ENCODE measurements around the gene ALDH4A1.
A peak's percentile ranks its signal among the peaks of the same experiment; 100 is the strongest.

Gene ALDH4A1, protein sequence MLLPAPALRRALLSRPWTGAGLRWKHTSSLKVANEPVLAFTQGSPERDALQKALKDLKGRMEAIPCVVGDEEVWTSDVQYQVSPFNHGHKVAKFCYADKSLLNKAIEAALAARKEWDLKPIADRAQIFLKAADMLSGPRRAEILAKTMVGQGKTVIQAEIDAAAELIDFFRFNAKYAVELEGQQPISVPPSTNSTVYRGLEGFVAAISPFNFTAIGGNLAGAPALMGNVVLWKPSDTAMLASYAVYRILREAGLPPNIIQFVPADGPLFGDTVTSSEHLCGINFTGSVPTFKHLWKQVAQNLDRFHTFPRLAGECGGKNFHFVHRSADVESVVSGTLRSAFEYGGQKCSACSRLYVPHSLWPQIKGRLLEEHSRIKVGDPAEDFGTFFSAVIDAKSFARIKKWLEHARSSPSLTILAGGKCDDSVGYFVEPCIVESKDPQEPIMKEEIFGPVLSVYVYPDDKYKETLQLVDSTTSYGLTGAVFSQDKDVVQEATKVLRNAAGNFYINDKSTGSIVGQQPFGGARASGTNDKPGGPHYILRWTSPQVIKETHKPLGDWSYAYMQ

DNA sequence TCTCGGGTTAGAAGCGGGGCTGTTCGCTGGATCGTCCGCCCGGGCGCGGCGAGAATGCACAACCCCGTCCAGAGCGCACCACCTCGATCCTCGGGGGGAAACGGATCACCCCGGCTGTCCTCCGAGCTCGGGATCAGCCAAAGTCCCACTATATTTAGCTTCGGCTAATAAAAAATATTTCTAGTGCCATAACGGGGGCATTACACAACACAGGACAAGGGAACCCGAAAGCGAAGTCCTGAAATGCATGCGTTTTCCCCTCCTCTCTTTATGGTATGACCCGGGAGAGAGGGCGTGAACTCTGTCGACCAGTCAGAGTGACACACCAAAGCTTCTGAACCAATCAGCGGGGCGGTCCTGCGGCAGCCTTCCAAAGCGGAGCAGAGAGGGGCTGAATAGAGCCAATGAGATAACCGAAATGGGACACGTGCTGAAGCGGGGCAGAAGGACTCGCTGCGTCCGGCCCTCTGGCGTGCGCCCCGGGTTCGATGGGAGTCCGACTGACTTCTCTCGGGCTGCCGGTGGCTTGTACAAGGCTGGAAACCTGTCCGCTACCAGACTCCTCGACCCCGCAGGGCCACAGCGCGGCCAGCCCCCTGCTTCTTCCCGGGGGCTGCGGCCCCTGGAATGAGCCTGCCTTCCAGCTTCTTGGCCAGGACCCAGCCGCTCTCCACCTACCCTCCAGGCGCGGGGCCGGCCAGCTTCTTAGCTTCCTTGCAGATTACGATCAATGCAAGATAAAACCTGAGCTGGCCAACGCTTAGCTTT, at the start of gene ALDH4A1:
Gene ALDH4A1, minus strand, starts transcription at position 33 of the 768 bp plus-strand sequence. Its CDS starts 32 bp downstream, at position 1.
- DNase-seq (ENCODE audit: low spot score): peak; percentile 94

DNA sequence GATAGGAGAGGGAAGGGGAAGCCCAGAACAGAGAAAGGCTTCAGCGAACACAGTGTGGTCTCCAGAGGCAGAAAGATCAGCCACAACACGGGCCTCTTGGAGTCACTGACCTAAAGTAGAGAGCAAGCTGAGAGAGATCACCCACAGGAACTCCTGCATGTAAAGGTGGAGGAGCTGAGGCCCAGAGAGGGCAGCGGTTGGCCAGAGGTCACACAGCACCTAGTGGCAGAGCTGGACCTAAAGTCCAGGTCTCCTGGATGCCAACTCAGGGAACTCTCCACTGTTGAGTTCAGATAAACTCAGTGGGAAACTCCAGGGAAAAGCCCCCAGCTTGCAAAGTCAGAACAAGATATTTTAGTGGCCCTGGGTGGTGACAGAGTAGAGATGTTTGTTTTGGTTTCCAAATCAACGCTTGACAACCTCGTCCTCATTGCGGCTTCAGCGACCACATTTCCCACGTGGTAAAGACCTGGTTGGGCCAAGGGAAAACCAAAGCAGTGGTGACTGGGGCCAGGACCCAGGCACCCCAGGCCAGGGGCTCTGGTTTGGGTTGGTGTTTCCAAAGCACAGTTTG, 49.5 kb upstream of the ALDH4A1 start:
- no peak for DNase-seq (ENCODE audit: low spot score)

DNA sequence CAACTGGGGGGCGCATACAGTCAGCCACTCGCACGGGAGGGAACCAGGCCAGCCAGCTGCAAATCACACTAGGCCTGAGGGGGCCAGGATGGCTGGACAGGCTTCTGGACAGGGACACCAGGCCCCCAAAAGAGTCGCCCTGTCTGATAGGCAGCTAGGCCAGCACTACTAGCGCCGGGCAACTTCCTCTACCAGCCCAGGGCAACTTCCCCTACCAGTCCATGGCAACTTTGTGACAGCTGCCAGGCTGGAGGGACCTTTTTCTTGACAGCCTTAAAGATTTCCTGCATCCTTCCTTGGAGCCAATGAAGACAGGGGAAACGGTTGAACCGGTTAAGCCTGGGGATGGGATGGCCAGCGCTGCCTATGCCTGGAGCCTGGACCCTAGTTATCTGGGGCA, 49.1 kb upstream of the ALDH4A1 start:
- DNase-seq (ENCODE audit: low spot score): no peak

DNA sequence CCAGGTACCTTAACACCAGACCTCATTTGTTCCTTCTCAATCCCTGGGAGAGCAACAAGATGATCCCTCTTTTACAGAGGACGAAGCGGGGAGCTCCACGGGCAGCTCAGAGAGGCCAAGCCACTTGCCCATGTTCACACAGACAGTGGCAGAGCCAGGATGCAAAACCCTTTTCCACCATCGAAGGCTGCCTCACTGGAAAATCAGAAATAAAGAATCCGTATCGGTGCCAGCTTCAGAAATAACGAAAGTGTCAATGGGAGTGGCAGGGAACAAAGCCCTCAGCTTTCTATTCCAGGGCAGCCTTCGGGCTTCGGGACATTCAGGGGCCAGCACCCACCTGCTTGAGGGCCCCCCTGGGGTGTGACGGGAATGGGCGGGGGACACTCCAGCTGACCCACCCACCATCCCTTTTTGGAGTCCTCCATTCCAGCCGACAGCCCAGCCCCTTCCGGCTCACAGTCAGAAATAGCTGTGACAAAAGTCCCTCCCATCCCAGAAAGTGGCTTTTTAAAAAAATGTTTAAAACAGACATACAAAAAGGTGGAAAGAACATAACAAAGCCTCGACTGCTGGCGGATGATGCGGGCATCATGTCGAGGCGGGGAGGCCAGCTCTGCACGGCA, 48.2 kb upstream of the ALDH4A1 start:
- no peak for DNase-seq (ENCODE audit: low spot score)

DNA sequence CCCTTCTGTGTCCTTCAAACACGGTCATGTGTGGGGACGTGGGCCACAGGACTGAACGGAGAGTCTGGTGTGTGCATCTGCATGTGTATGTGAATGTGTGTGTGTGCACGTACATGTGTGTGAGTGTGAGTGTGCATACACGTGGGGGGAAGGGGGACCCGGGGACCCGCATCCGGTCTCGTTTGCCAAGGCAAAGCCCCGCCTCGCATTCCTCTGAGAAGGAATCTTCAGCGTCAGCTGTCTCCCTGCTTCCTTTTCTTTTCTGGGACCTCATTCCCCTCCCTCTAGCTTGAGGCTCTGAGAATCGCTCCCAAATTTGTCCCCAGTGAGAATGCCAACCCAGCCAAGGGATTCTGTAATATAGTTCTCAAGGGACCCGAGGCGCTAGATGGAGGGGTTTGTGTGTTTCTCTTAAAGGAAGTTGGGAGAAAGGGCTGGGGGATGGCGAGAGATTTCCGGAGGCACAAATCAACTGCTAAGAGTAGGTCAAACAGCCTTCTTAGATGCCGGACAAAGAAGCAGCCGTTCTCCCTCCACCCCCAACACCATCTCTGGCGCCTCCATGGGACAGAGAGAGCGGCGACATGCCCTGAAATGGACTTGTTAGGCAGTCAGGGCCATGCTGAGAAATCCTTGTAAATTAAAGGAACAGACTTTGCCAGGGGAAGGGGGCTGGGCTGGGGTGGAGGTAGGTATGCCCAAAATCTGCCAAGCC, 47.5 kb upstream of the ALDH4A1 start:
- DNase-seq (ENCODE audit: low spot score): no peak

DNA sequence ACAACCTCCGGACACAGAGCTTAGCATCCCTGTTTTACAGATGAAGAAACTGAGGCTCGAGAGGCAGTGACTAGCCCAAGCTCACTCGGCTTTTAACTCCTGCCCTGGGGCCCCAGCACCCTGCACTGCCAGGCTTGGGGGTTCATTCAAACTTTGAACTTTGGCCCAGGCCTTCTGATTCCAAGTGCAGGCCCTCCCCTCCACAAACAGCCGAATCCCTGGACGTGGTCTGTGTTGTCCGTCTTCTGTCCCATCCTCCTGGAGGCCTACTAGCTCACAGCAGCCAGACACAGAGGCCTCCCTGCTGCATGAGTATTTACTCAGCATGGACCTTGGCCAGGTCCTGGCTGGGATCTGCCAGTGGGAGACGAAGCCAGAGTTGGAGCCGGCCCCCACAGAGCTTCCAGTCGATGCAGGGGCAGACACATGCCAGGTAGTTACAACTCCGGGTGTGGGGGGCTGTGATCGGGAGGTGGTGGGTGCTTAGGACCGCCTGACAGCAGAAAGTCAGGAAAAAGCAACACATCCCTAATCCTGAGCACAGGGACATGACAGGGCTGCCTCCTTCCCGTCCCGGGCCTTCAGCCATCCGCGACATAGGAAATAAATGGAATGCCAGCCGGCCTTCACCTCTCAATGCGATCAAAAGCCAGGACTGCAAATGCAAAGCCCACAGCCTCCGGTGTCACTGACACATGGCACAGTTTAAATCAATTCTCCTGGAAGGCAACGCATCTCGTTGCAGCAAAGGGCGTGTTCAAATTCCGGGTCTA, 46.7 kb upstream of the ALDH4A1 start:
- DNase-seq (ENCODE audit: low spot score): no peak

DNA sequence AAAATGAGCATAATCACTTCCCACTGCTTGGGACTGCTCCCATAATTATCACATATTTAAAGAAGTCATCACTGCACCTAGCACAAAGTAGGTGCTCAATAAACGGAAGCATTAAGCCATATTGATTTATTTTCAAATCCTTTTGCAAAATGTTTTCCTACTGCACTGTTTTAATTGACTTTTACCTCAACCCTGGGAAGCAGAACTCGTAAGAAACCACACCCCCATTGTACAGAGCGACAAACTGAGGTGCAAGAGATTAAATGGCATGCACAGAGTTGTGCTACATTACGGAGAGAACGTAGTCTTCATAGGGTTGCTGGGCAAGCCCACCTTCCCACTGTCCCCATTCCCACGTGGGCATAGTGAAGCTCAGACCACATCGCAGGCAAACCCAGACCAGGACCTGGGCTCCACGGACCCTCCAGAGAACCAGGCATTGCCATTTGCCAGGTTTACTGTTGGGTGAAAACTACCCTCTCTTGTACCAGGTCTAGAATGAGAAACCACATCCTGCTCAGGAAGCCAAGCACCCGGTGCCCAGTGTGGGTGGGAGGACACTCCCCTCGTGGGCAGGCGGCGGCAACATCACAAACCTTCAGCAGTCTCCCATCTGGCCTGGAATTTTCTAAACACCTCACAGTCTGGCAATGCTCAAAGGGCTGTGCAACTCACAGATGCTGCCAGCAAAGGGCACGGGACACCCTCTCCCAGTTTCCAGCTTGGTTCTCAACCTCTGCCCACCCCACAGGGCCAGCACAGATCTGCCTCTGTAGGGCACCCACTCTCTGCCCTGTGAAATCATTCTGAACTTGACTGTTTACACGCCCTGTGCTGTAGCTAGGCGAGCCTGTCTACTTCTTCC, 45.9 kb upstream of the ALDH4A1 start:
- no peak for DNase-seq (ENCODE audit: low spot score)

DNA sequence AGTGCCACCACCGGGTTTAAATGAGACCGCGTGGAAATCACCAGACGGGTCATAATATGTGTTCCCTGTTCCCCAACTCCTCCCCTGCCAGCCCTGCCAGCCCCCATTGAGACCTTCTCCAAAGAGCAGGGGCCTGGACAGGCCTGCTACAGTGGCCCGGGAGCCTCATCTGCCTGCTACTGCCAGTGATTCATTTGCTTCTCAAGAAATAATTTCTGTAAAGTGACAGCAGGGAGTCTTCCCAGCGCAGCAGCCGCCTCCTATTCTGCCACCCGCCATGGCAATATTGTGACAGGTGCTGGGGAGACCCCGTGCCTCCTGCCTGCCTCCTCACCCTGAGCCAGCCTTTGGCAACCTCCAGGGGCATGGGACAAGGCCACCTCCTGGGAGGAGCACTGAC, 45.2 kb upstream of the ALDH4A1 start:
- DNase-seq (ENCODE audit: low spot score): no peak

DNA sequence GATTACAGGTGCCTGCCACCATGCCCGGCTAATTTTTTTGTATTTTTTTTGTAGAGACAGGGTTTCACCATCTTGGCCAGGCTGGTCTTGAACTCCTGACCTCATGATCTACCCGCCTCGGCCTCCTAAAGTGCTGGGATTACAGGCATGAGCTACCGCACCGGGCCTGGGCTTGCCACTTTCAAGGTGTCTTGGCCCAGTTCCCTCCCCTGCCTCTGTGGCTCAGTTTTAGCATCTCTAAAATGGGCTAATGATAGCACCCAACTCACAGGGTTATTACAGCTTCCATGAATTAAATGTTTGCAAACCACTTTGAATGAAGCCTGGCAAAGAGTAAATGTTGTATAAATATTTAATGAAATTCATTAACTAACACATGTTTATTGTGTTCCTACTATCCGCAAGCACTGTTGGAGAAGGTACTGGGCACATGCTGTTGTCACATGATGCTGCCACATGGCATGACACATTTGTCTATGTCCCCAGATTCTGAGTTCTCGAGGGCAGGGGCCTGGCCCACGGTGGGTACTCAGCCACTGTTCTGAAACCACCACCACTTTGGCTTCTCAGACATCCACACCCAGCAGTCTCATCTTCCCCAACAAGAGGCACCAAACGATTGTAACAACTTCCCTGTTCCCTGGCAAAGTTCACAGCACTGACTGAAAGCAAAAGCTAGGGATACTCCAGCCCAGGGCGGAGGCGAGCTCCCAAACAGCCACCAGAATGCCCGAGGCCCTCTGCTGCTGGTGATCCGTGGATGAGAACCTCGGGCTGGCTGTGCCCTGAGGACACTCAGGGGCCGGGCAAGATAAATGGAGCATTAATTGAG, 44.4 kb upstream of the ALDH4A1 start:
- DNase-seq (ENCODE audit: low spot score): no peak

DNA sequence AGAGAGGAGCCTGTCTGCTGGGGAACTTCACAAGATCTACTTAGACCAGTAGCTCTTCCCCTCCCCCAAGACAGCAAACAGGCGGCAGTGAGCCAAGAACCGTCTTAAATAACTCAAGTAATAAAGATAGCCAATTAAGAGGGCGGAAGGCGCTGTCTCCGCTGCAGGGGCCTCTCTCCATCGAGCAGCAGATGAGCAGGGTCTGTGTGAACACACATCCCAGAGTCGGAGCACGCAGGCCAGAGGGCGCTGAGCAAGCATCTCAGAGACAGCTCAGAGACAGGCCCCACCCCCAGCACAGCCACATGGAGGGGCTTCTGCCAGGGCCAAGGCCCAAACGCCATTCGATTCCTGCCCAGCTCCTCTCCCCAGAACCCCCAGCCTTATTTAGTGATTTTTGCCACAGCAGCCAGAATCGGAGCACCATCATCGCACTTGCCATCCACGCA, 43.1 kb upstream of the ALDH4A1 start:
- DNase-seq (ENCODE audit: low spot score): no peak

DNA sequence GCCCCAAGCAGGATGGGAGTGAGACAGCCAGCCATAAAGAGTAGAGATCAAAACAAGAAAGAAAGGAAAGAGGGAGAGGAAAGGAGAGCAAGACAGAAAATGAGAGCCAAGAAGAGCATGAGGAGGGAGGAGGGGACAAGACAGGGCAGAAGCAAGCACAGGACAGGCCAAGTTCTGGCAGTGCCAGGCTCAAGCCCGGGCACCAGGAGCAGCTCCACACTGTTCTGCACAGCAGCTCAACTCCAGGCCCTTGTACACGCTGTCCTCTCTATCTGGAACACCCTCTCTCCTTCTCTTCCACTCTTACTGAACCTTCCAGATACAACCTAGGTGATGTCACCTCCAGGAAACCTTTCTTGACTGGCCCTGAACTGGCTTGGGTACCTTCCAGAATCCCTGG, 42.5 kb upstream of the ALDH4A1 start:
- no peak for DNase-seq (ENCODE audit: low spot score)

DNA sequence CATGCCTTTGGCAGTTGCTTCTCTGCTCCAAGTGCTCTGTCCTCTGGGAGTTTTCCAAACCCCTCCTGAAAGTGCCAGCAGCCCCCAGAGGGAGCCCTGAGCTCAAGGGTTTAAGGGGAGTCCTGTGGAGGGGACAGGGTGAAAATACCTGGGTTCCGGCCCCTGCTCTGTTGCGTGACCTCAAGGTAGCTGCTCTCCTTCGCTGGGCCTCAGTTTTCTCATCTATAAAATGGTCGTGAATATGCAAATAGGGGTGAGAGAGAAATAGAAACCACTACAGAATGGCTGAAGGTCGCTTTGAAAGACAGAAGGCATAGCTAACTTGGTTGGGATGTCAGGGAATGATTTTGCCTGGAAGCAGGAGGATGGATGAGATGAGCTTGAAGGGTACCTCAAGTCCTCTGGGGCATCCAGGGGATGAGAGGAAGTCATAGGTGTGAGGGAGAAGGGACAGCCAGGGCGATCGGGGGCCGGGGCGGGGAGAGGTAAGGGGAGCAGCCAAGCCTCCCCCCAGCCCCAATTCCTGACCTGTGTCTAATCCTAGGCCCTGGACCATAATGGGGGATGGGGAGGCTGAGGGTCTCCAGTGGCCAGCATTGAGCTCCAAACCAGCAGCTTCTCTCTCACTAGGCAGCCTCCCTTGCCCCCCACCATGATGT, 41.7 kb upstream of the ALDH4A1 start:
- DNase-seq (ENCODE audit: low spot score): no peak

DNA sequence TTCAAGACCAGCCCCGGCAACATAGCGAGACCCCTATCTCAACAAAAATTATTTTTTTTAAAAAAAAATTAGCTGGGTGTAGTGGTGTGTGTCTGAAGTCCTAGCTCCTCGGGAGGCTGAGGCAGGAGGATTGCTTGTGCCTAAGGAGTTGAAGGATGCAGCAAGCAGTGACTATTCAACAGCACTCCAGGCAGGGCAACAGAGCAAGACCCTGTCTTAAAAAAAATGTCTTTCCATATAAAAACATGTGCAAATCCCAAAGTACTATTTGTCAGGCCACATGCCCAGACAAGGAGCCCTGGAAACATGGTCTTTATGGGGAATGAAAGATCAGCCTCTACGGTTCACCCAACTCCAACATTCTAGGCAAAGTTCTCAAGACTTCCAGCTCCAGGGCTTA, 40.8 kb upstream of the ALDH4A1 start:
- no peak for DNase-seq (ENCODE audit: low spot score)

DNA sequence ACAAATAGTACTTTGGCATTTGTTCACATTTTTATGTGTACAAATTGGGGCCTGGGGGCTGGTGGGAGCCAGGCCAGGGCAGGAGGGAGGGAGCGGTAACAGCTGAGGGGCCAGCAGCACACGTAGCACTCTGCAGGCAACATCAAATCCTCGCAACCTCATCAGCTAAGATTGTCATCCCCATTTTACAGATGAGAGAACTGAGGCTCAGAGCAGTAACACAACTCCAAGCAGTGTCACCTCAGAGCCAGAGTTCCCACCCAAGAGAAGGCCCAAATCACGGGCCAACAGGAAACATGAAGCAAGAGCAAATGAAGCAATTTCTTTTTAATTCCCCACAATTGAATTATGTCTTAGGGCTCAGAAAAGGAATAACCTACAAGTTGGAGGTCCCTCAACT, 40.0 kb upstream of the ALDH4A1 start:
- no peak for DNase-seq (ENCODE audit: low spot score)

DNA sequence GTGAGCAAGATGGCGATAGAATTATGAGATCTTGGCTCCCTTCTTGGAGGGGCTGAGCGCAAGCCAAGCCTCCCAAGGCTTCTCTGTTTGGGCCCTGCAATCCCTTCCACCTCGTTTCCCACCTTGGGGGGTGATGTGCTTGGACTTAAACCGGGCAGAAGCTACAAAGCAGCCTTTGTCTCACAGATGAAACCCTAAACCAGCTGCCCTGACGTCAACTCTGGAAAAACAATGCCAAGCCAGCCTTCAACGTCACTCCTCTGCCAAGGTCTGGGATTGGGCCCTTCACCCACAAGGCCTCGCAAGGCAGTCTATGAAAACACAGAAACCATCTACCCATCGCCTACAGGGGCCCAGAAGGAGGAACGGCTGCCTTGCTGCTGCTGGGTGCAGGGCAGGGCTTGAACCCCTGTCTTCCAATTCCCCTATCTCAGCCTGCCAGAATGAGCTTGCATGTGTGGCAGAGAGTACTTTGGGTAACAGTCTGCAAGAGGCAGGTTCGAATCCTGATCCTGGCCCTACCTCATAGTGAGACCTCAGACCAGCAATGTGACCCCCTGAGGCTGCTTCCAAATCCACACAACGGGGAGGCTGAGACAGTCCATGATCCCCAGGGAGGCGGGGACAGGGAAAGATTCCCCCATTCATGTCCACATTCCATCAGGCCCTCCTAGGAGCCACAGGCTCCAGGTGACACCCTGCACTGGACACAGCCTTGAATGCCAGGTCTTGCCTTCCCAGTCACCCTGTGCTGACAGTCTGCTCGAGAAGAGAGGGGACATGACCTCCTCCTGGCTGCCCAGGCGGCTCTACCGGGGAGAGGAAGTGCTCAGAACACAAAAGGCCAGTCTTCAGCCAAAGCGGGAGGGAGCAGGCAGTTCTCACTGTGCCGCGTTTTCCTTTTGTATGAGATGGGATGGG, 39.1 kb upstream of the ALDH4A1 start:
- DNase-seq (ENCODE audit: low spot score): no peak

DNA sequence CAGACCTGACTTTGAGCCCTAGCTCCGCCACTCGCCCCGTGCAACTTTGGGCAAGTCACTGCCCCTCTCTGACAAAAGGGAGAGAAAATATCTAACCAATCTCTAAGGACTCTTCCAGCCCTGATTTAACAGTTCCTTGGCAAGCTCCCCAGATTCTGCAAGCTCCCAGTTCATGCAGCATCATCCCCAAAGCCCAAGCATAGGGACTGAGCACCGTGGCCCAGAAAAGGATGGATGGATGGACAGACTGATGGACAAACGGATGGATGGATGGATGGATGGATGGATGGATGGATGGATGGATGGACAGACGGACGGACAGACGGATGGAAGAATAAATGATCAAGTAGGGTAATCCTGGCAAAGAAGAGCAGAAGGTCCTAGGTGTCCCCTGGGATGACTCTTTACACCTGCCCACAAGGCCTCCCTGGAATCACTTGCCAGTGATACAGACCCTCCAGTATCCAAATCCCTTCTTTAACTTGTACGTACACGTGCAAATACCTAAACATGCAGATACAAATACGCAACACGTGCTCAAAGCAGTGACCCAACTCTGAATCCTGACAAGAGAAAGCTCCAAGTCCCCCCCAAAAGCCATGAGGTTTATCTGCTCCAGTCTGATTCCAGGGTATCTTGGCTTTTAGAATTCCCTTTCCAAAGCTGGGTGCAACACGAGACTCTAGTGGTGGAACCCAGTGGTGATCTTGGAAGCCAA, 38.1 kb upstream of the ALDH4A1 start:
- DNase-seq (ENCODE audit: low spot score): no peak

All from D341Med (cell line).